Measurements from ENCODE around the gene GIMAP7.
"Not testable (repeated sequence)": the region's sequence is repeated elsewhere in the genome, so short reads cannot be mapped to it uniquely, and the experiment has no call there.

Gene GIMAP7

GRCh38 chr7:150513758-150514157 lies 914 bp upstream of the GIMAP7 start:
- DNase-seq (ENCODE audit: low read depth): no peak

DNA sequence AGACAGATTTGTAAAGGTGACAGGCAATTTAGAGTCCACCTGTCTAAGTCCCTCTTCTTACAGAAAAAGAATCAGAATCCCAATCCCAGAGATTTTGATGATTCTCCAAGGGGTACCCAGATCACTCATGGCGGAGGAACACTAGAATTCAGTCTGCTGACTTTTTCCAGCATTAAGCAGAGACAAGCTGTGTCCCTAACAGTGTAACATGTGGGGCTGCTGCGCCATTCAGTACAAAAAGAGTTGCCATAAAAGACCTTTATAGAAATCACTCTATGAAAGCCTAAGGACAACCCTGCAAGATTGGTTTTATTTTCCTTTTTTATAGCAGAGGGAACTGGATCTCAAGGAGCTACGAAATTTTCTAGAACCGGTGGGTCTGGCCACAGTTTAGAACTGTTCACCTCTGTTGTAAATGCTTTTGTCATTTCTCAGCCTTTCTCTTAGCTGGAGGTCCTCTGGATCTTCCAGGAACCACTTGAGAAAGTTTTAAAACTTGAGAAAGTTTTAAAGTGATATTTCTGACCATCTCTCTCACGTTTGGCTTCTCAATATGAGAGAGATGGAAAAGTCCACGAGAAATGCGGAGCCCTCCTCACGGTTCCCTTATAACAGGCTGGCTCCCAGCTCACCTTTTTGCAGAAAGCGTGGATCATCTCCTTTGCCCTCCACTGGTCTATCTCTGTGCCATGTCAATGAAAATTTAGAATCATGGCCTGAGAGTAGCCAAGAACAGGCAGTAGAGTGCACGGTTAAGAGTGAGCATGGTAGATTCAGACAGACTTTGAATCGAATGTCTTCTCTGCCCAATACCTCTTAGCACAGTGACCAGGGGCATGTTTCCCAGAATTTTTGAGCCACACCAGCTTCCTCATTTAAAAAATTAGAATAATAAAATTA lies 826 bp downstream of the GIMAP7 start:
- DNase-seq (ENCODE audit: low read depth): no peak

DNA sequence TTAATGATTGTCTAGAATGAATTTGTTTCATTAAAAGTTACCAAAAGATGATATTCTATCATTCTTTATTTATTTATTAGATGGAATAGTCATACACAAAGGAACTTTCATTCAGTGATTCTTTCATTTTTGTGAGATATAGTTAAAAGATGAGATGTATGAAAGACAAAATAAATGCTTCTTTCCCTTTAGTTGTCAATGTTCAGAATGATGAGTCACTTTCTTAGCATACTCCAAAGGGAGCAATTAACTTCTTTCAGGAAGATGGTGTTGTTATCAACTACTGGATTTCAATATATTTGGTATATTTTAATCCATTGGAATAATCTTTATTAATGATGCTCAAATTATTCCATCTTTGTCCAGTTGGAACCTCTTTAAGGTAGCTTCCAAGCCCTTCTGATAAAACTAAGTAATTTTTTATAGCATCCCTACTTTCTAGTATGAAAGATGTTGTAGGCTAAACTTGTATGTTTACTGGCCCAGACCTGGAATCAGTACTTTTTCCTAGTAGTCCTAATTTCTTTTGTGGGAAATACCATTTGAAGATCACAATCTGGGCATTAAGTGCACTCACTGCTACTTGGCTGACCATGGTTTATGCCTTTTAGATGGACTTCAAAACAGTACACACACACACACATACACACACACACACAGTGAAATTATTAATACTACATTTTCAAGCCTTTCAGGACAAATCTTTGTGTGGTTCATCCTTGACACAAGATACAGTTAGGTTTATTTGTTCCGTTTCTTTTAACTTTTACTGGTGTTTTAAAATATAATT lies 2.5 kb downstream of the GIMAP7 start:
- no peak for DNase-seq (ENCODE audit: low read depth)

DNA sequence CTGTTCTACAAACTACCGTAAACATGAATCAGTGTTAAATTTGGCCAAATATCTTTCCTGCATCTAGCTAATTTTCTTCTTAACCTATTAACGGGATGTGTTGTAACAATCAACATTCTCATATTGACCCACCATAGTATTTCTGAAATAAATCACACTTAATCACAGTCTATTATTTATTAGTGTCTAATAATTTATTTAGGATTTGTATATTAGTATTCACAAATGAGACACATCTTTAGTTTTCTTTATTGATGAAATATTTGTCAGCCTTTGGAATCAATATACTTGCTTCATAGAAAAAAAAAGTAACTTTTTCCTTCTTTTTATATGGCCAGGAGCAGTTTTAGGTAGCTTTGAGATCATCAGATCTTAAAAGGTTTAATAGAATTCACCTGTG lies 4.6 kb downstream of the GIMAP7 start:
- no peak for DNase-seq (ENCODE audit: low read depth)

- DNase-seq (ENCODE audit: low read depth): no peak
Measured at GRCh38 chr7:150520145-150520544, 5.5 kb downstream of the GIMAP7 start.

- DNase-seq (ENCODE audit: low read depth): not testable (repeated sequence)
Measured at GRCh38 chr7:150522931-150523330, 8.3 kb downstream of the GIMAP7 start.

- DNase-seq (ENCODE audit: low read depth): no peak
Measured at GRCh38 chr7:150524018-150524417, 9.3 kb downstream of the GIMAP7 start.

DNA sequence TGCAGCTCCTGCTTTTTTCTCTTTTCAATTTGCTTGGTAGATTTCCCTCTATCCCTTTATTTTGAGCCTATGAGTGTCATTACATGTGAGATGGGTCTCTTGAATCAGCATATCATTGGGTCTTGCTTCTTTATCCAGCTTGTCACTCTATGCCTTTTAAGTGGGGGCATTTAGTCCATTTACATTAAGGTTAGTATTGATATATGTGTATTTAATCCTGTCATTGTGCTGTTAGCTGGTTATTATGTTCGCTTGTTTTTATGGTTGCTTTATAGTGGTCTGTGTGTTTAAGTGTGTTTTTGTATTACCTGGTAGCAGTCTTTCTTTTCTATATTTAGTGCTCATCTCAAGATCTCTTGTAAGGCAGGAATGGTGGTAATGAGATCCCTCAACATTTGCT lies 17.0 kb downstream of the GIMAP7 start:
- DNase-seq (ENCODE audit: low read depth): no peak

DNA sequence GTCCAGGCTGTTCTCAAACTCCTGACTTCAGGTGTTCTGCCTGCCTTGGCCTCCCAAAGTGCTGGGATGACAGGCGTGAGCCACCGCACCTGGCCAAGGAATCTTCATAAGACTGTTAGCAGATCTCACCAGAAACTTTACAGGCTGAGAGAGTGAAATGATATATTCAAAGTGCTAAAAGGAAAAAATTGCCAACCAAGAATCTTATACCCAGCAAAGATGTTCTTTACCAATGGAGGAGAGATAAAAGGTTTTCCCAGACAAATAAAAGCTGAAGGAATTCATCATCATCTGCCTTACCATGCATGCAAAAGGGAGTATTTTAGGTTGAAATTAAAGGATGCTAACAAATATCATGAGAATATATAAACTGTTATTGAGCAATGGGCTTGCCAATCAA lies 23.6 kb downstream of the GIMAP7 start:
- no peak for DNase-seq (ENCODE audit: low read depth)

DNA sequence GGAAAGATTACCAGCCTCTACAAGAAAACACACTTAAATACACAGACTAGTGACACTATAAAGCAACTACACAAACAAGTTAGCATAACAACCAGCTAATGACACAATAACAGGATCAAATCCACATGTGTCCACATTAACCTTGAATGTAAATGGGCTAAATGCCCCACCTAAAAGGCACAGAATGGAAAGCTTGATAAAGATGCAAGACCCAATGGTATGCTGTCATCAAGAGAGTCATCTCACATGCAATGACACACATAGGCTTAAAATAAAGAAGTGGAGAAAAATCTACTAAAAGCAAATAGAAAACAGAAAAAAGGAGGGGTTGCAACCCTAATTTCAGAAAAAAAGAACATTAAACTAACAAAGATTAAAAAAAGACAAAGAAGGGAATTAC lies 38.5 kb downstream of the GIMAP7 start:
- DNase-seq (ENCODE audit: low read depth): no peak

- no peak for DNase-seq (ENCODE audit: low read depth)
Measured at GRCh38 chr7:150556521-150557138, 42.0 kb downstream of the GIMAP7 start.

DNA sequence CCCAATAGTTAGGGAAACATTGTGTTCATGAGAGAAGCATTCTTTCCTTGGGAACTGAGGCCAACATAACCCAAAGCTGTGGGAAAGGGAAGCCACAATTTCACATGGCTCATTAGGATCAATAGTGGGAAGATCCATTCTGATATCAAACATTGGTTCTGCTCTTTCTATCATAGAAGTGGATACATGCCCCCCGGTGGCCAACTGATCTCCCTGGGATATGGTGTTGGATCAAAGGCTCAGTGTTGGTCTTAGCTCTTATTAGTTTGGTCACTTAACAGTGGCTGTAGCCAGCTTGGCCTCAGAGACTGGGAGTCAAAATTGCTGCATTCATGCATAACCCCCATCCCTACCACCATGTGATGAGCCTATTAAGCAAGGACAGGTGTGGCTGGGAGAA lies 45.8 kb downstream of the GIMAP7 start:
- DNase-seq (ENCODE audit: low read depth): no peak

GRCh38 chr7:150562919-150563318 lies 48.2 kb downstream of the GIMAP7 start:
- no peak for DNase-seq (ENCODE audit: low read depth)

GRCh38 chr7:150564006-150564405 lies 49.3 kb downstream of the GIMAP7 start:
- no peak for DNase-seq (ENCODE audit: low read depth)

GRCh38 chr7:150564566-150564965 lies 49.9 kb downstream of the GIMAP7 start:
- no peak for DNase-seq (ENCODE audit: low read depth)

DNA sequence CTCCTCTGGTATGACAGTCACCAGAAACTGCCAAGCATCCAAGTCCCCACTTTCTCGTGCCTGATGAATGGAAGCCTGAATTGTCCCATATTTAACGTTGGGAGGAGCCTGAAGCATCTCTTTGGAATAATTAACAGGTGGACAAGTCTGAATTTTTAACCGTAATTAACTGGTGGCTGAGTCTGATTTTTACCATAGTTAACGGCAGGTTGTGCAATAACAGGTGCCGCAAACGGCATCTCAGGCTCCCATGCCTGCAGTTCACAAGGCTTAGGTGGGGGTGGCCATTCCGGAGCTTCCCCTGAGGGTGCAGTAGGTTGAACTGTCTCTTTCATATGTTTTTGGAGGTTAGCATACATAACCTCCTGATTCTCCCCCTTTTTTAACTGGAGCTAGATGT lies 50.6 kb downstream of the GIMAP7 start:
- DNase-seq (ENCODE audit: low read depth): no peak

DNA sequence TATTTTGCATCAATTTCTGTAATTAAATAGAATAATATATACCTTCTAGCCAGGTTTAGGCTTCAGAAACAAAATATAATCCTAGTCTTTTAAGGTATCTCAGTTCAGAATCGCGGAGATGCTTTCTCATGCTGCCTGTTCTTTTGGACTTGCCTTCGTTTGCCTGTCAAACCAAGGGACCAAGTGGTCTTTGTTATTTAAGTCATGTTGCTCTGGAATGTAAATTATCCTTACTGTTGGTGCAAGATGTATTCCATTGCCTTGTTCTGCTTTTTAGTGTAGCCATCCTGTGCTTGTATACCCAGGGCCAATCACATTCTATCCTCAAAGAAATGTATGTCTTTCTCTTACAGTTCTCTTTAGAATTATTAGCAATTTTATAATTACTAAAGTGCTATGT lies 51.5 kb downstream of the GIMAP7 start:
- no peak for DNase-seq (ENCODE audit: low read depth)

- no peak for DNase-seq (ENCODE audit: low read depth)
Measured at GRCh38 chr7:150566572-150566971, 51.9 kb downstream of the GIMAP7 start.

GRCh38 chr7:150567169-150567568 lies 52.5 kb downstream of the GIMAP7 start, which contains the start of gene GIMAP4:
TSS of gene GIMAP4 (plus strand) at chr7:150567390. CDS start at chr7:150569902, 2,512 bp downstream.
- DNase-seq (ENCODE audit: low read depth): no peak

- no peak for DNase-seq (ENCODE audit: low read depth)
Measured at GRCh38 chr7:150567871-150568301, 53.2 kb downstream of the GIMAP7 start.

GRCh38 chr7:150568714-150569113 lies 54.0 kb downstream of the GIMAP7 start:
- DNase-seq (ENCODE audit: low read depth): no peak

DNA sequence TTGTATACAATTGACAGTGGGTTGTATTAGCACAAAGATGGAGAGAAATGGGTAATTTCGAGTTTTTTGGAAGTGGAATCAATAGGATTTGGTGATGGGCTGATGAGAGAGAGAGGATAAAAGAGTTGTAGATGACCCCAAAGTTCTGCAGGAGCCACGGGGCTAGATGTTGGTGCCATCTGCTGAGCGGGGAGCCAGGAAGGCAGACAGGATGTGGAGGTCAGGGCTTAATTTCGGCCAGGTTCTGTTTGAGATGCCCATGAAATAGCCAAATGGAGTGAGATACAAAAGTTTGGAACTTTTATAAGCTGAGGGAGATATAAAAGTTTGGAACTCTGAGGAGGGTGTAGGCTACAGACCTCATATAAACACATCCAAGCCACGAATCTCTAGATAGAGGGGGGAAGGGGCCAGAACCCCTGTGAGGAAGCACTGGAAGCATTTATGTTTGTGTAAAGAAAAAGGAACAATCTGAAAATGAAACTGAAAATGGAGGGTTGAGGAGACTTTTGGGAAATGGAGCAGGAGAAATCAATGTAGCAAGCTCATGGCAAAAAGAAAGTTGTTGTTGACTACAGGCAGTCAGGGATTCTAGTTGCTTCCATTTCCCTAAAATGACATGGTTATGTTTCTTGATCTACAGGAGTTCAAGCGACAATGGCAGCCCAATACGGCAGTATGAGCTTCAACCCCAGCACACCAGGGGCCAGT lies 54.7 kb downstream of the GIMAP7 start:
- DNase-seq (ENCODE audit: low read depth): no peak
